ENCODE data around the gene LRP1B.

Gene LRP1B

DNA sequence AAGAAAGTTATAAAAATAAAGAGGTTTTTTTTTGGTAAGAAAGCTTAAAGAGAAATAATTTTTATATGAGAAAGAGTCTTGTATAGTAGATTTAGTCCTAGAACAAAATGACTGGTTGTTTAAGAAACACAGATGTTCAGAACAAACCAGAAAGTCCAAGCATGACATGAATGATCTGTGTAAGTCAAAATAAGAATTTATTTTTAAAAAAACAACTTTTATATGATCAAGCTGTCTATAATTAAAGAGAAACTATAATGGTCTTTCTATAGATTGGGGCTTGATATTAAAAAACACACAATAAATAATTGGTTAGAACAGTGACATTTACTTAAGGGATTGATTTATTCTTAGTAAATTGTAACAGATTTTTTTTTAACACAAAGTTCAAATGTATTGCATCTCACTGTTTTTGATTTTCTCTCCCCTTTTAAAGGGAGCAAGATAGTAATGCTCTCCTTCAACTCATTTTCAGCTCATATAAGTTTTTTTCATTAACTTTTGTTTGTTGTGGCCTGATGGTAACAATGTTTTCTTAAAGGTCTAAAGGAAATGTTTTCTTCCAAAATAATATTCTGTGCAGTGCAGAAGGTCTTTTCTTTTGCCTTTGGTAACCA lies 1256.8 kb downstream of the LRP1B start:
- no peak for DNase-seq

- no peak for DNase-seq
Observed at GRCh38 chr2:140869925-140870324, 1260.9 kb downstream of the LRP1B start.

GRCh38 chr2:140869107-140869506 lies 1261.7 kb downstream of the LRP1B start:
- no peak for DNase-seq

- DNase-seq, result no peak
Observed at GRCh38 chr2:140865837-140866236, 1265.0 kb downstream of the LRP1B start.

- DNase-seq, result no peak
Observed at GRCh38 chr2:140863713-140864112, 1267.1 kb downstream of the LRP1B start.

GRCh38 chr2:140862181-140862580 lies 1268.6 kb downstream of the LRP1B start:
- no peak for DNase-seq

DNA sequence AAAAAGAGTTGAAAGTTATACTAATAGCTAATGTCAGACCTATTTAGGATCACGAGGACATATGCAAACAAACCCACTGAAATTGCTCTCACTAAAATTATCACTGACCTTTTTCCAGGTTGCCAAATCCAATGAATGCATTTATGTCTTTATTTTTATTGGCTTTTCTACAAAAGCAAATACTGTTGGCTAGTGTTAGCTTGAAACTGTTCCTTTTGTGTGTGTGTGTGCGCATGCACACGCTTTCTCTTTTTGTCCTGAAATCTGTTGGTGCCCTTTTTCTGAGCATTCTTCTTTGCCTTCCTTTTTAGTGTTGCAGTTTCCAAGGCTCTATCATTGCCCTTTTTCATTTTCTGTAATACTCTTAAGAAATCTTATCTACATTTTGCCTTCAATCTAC lies 1269.2 kb downstream of the LRP1B start:
- DNase-seq, result no peak

- DNase-seq, result no peak
Observed at GRCh38 chr2:140855471-140855870, 1275.3 kb downstream of the LRP1B start.

DNA sequence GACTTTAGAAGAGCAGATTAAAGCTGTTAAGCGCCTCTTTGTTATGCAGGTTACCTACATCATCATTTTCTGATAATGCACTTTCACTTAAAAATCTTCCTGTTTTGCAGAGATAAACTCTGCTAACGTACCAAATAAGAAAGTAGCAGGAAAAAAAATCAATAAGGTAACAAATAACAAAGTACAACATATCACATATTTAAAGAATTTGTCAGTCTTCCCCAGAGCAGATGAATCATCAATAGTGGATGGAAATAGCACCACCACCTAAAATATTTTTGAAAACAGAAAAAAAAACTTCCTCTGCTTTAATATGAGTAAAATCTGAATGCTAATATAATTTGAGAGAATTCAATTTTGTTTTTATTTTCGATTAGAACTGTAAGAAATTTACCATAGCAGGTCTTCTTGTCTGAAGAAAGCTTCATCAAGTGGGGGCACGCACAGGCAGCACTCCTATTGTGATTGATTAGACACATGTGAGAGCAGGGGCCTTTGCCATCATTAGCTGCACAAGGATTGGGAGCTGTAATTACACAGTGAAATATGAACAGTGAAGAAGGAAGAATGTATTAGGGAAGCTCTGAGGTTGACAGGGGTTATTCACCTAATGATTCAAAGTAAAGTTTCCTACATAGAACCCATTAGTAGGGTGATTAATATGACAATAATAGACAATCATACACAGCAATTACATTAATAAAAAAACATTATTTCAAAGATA lies 1279.4 kb downstream of the LRP1B start:
- DNase-seq, result no peak

DNA sequence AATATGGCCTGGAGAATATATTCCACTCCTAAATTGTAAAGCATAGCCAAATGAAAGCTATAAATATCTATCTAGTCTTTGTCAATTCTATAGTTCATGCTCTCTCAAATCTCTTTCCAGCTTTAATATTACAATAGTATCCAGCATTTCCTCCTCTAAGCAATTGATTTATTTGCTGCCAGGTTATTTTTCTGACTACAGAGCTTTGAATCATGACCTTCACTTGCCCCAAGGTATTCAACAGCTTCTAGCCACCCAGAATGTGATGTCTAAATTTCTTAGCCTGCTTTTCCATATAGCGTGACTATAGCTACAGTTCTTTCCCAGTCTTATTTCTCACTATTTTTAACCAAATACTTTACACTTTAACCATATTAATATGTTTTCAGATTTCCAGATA lies 1287.6 kb downstream of the LRP1B start:
- no peak for DNase-seq

GRCh38 chr2:140842110-140842509 lies 1288.7 kb downstream of the LRP1B start:
- no peak for DNase-seq

- DNase-seq, result no peak
Observed at GRCh38 chr2:140841141-140841540, 1289.7 kb downstream of the LRP1B start.

DNA sequence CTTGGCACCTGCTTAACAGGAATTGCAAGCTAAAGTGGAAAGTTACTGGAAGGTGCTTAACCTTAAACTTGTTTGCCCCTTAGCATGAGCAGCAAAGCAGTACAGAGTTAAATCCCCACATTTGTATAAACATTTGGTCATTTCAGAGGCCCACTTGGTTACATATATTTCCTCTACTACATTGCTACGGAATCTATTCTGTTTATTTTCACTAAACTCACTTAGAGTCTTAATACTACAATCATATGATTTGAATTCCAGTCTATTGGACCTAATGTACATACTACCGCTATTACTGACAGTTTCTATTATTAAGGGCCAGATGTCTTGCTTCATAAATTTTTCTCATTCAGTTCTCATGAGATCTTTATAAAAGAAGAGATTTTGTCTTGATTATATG lies 1294.0 kb downstream of the LRP1B start:
- no peak for DNase-seq

GRCh38 chr2:140835079-140835478 lies 1295.7 kb downstream of the LRP1B start:
- DNase-seq, result no peak

DNA sequence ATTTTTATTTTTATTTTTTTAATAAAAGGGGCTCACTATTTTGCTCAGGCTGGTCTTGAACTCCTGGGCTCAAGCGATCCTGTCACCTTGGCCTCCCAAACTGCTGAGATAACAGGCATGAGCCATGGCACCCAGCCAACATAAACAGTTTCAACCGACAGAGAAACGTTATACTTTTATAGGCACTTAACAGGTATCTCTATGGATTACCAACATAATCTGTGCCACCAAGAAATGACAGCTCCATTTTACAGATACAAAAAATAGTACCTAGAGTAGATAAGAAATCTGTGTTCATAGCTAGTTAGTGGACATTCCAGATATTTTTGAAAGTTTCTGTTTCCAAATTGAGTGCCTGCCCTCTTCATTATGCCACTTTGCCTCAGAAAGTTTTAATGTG lies 1316.7 kb downstream of the LRP1B start:
- no peak for DNase-seq

DNA sequence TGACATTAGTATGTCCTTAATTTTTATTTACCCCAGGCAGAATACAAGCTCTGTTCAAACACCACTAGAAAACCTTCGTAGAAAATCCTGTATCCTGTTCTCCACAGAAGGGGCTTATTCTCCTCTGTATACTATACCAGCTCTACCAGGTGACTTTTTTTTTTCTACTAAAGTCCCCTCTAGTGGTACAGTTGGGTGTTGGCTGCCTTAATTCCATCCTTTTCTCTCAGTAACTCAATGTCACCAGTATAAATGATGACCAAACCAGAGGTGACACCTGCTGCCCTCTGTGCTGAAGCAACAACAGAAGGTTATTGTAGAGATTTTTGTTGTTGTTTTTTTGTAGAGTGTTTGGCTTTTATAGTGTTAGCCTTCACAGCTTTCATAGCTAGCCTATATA lies 1322.0 kb downstream of the LRP1B start:
- no peak for DNase-seq

DNA sequence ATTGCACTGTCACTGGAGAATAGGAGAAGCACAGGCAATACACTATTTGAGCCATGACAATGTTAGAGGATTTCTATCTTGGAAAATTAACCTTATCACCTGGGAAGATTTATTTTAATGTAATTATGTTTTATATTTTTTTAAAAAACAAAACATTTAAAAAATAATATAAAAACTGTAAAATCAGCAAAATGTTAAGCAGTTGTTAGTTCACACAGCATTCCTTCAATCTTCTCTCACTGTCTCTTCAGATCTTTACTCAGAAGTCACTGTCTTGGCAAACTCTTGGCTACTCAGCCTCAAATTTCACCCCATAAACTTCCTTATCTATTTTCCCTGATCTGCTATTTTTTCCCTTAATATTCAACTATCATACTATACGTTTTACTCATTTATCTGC lies 1322.6 kb downstream of the LRP1B start:
- DNase-seq, result no peak

DNA sequence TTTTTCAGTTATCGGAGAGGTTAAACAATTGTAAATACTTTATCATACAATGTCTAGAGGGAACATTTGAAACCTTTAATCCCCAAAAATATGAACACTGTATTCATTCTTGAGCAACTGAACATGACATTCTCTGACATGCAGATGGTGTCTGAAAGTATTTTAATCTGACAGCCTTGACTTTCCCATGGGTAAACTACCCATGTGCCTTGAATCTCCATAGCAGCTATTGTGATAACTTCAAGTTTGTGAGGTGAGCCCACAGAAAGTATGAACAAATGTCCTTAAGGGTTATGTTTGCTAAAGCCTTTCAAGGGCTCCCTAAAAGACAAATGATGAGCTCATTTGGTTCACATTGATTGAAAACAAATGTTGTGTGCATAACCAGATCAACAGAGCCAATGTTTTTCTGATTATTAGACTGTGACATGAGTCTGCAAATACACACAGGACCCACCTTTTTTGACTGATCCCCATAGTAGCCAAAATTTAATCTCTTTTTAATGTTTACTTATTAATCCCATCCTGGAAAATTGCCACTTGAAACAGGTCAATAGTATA lies 1326.0 kb downstream of the LRP1B start:
- no peak for DNase-seq

- no peak for DNase-seq
Observed at GRCh38 chr2:140801311-140801710, 1329.5 kb downstream of the LRP1B start.

- no peak for DNase-seq
Observed at GRCh38 chr2:140797718-140798117, 1333.1 kb downstream of the LRP1B start.

GRCh38 chr2:140791802-140792201 lies 1339.0 kb downstream of the LRP1B start:
- DNase-seq, result no peak

DNA sequence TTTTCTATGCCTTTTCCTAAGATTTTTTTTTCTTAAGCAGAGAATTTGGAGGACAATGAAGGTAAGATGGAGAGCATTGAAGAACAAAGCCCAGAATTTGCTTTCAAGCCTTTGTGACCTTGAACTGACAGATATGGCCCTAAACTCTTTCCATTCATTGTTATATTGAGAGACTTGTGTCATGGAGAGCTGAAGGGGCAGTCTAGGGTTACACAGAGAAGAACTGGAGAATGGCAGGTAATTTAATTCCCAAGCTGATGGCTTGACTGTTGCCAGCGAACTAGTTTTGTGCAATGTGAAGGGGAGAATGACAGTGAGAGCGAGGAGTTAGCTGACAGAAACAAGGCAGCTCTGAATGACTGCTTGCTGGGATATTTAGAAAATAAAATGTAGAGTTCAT lies 1344.2 kb downstream of the LRP1B start:
- no peak for DNase-seq

GRCh38 chr2:140775411-140775810 lies 1355.4 kb downstream of the LRP1B start:
- no peak for DNase-seq

DNA sequence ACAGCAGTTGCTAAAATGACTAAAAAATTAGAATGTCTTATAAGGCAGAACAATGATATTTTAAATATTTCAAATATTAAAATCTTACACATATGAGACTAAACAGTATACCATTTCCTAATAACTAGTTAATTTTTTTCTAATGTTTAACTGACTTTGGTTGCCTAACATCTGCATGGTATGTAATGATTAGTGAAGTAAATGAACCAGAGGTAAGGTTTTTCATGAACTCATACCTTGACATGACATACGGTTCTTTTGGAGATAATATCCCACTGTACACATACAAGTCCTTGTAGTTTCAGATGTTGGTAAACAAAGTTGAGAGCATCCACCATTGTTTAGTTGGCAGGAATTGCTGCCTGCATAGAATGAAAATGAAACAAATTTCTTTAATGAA lies 1360.2 kb downstream of the LRP1B start:
- no peak for DNase-seq

GRCh38 chr2:140761807-140762206 lies 1369.0 kb downstream of the LRP1B start:
- no peak for DNase-seq
